Testis (tissue), 3 donors: ENCODE data around the gene PPTC7. TPM values are rescaled to one million over a fixed set of nuclear protein-coding genes. Genes with fewer than 3 reads are reported as not detected.
"Not testable (repeated sequence)": the region's sequence is repeated elsewhere in the genome, so short reads cannot be mapped to it uniquely, and the experiment has no call there.

ENCODE experiments used
- DNase-seq: peaks from one replicate; pipeline ENCODE4 v3.0.0-alpha.2; 2019
- H3K27ac ChIP-seq, 2 donors: fragments of 200-600 bp; sonication (generic); one replicate each; pipeline ENCODE4 v1.5.1; 2019
- H3K27me3 ChIP-seq: fragments of 200-600 bp; sonication (generic); one replicate; pipeline ENCODE4 v1.5.1; 2019
- H3K36me3 ChIP-seq: fragments of 200-600 bp; sonication (generic); one replicate; pipeline ENCODE4 v1.5.1; 2017; ENCODE audit warnings: low read depth; ENCODE audit errors: missing control alignments
- H3K4me1 ChIP-seq: fragments of 200-600 bp; sonication (generic); one replicate; pipeline ENCODE4 v1.5.1; 2019
- H3K4me3 ChIP-seq, 2 donors: fragments of 200-600 bp; sonication (generic); one replicate each; pipeline ENCODE4 v1.5.1; 2017 to 2019
- H3K9me3 ChIP-seq: fragments of 200-600 bp; sonication (generic); one replicate; pipeline ENCODE4 v1.5.1; 2017
- CTCF ChIP-seq, 3 experiments: fragments of 450-650 bp in 2 of 3; fragments of 200-600 bp in 1 of 3; sonication (generic) in 1 of 3; IDR thresholded peaks; one replicate each; pipeline ENCODE4 v1.5.1; 2016 to 2019; ENCODE audit warnings: antibody characterized with exemption in 3 of 3, mild to moderate bottlenecking in 2 of 3, moderate library complexity in 1 of 3
- POLR2A ChIP-seq: fragments of 450-650 bp; IDR thresholded peaks from one replicate; pipeline ENCODE4 v1.6.1; 2017; ENCODE audit warnings: antibody characterized with exemption, mild to moderate bottlenecking, moderate library complexity
- WGBS, 2 donors: methylation state at CpG; one replicate each; pipeline ENCODE4 v1.1.5; 2018; 5-methylcytosine and 5-hydroxymethylcytosine counted together
- intact Hi-C: fragments of 100-400 bp; cut with DNase I; formaldehyde crosslinking; loops from one replicate; pipeline ENCODE4 v1.15.1; 2023; ENCODE audit warnings: low total_unique reads
- polyA plus RNA-seq: library from polyadenylated mRNA; stranded (reverse); fragments of 350-450 nt; fragmentation: Illumina TruSeq; extraction: RNeasy Lipid Tissue Mini Kit (QIAGEN cat#74804); gene quantifications from one replicate; pipeline ENCODE4 v1.2.3, GENCODE V29; 2014; ENCODE audit warnings: low read depth, low replicate concordance; ENCODE audit not compliant: insufficient read depth
- total RNA-seq, 2 donors: library from RNA; depleted of rRNA; stranded (reverse); fragments of >200 nt; gene quantifications; one replicate each; pipeline ENCODE4 v1.2.3, GENCODE V29; 2016

PPTC7 gene
- total and polyA plus RNA-seq, 3 donors from 2014 or later: 23.7 to 30.8 (median 29.0) TPM

GRCh38 chr12:110592078-110592477, 9.0 kb upstream of the PPTC7 start:
- Histone ChIP-seq H3K27me3 (no peaks in the 10 kb centered on the region), H3K36me3 (no peaks in the 10 kb centered on the region), H3K4me3 (no peak overlapping the region), H3K4me1 (peaks cover 16% of the 10 kb centered on the region), H3K9me3 (no peaks in the 10 kb centered on the region), H3K27ac (no peak overlapping the region)
- DNase-seq: no peak
- intact Hi-C loops: loop anchor here (10.0 kb wide), 1 partner anchor 127 kb away; the partner anchor contains the start of genes FAM216A and GPN3
- no peak for TF ChIP-seq CTCF (IDR thresholded peaks at IDR 0.05)
- TF ChIP-seq POLR2A: no peak
- WGBS, 2 donors: 89 to 93% methylated on average over 5 of the region's 5 CpGs

GRCh38 chr12:110591451-110592051, 8.4 kb upstream of the PPTC7 start:
- no peak overlapping the region for H3K4me3 ChIP-seq
- 66 to 72% methylated on average over 7 of the region's 7 CpGs for WGBS, 2 donors
- H3K9me3 ChIP-seq: no peaks in the 10 kb centered on the region
- TF ChIP-seq CTCF (IDR thresholded peaks at IDR 0.05): no peak
- TF ChIP-seq POLR2A: no peak
- peaks cover 16% of the 10 kb centered on the region for H3K4me1 ChIP-seq
- H3K36me3 ChIP-seq: no peaks in the 10 kb centered on the region
- intact Hi-C loops: loop anchor here (10.0 kb wide), 1 partner anchor 127 kb away; the partner anchor contains the start of genes FAM216A and GPN3
- DNase-seq: no peak
- H3K27ac ChIP-seq: no peak overlapping the region
- H3K27me3 ChIP-seq: no peaks in the 10 kb centered on the region

DNA sequence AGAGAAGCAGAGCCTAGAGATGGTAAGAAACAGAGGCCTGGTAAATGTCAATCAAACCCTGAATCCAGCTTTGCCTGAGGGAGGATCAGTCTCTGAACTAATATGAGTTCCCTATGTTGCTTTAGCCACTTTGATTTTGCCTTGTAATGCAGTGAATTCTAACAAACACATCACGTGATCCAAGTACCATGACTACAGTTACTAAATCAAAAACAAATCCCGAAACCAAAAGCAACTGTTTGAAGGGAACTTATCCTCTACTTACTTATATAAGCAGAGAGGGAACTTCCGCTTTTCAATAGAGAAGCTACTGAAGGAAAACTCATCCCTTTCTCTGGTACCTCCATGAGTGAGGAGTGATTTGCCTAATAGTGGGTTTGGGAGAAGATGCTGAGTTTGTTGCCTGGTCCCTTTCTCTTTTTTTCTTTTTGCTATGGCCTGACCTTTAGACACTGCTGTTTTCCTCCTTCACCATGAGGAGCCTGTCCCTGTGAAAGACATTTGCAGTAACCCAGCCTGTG, 7.7 kb upstream of the PPTC7 start:
- no peak for DNase-seq
- no peaks in the 10 kb centered on the region for H3K9me3 ChIP-seq
- H3K4me3 ChIP-seq: no peak overlapping the region
- H3K4me1 ChIP-seq: peaks cover 16% of the 10 kb centered on the region
- no peaks in the 10 kb centered on the region for H3K36me3 ChIP-seq
- peak overlapping the region in 1 of 2 donors; percentile 67 for H3K27ac ChIP-seq
- no peaks in the 10 kb centered on the region for H3K27me3 ChIP-seq
- intact Hi-C loops: loop anchor here (10.0 kb wide), 1 partner anchor 126 kb away; the partner anchor contains the start of genes FAM216A and GPN3
- no peak for TF ChIP-seq POLR2A
- TF ChIP-seq CTCF (IDR thresholded peaks at IDR 0.05): no peak
- 62 to 74% methylated on average over 3 of the region's 3 CpGs for WGBS, 2 donors

DNA sequence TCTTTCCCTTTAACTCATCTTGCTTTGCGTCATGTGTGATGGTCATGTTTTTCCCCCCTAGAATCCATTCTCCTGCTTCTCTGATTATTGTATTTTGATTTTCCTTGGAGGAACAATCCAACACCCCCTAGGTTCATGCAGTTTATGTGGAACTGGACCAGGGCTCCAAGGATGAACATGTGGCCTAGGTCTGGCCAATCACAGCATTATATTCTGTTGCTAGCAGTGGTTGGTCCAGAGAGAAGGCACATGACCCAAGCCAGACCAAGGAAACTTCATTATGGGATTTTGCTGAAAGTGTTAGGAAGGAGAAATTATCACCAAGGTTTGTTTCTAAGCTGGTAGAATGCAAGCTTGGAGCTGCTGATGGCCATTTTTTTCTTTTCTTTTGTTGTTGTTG, 6.9 kb upstream of the PPTC7 start:
- DNase-seq: no peak
- Histone ChIP-seq H3K4me1 (peaks cover 16% of the 10 kb centered on the region), H3K9me3 (no peaks in the 10 kb centered on the region), H3K27me3 (no peaks in the 10 kb centered on the region), H3K27ac (no peak overlapping the region), H3K36me3 (no peaks in the 10 kb centered on the region), H3K4me3 (no peak overlapping the region)
- intact Hi-C loops: loop anchor here (10.0 kb wide), 1 partner anchor 125 kb away; the partner anchor contains the start of genes FAM216A and GPN3
- 97 to 100% methylated on average over 1 of the region's 1 CpG for whole genome bisulfite sequencing, 2 donors
- TF ChIP-seq CTCF (IDR thresholded peaks at IDR 0.05) (no peak), POLR2A (no peak)

DNA sequence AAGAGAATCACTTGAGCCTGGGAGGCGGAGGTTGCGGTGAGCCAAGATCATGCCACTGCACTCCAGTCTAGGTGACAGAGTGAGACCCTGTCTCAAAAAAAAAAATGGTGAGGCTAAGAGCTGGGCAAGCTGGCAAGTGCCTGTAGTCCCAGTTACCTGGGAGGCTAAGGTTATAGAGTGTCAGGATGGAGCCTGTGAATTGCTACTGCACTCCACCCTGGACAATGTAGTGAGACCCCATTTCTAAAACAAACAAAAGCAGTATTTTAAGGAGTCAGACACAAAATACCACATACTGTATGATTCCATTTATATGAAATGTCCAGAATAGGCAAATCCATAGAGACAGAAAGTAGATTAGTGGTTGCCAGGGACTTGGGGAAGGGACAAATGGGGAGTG, 4.0 kb upstream of the PPTC7 start:
- DNase-seq, H3K27me3 ChIP-seq, H3K4me3 ChIP-seq, H3K9me3 ChIP-seq, H3K36me3 ChIP-seq, intact Hi-C loops, H3K27ac ChIP-seq: not testable (repeated sequence)
- WGBS, 2 donors: 100% methylated on average over 2 of the region's 2 CpGs
- H3K4me1 ChIP-seq: peaks cover 21% of the 10 kb centered on the region
